C4-2B (cell line): ENCODE results near the gene C12orf42.

Experiments used
- H3K27ac ChIP-seq: fragments of 450-650 bp; 2 replicates; pipeline ENCODE4 v1.5.1; 2017
- ZFX ChIP-seq: fragments of 450-650 bp; IDR thresholded peaks from 2 replicates; pipeline ENCODE4 v1.6.1; 2017
- TF ChIP-seq, protein P1 (sequence below): fragments of 450-650 bp; conservative IDR thresholded peaks from 2 replicates; pipeline ENCODE4 v1.5.1; 2017; ENCODE audit warnings: mild to moderate bottlenecking

C12orf42 gene

DNA sequence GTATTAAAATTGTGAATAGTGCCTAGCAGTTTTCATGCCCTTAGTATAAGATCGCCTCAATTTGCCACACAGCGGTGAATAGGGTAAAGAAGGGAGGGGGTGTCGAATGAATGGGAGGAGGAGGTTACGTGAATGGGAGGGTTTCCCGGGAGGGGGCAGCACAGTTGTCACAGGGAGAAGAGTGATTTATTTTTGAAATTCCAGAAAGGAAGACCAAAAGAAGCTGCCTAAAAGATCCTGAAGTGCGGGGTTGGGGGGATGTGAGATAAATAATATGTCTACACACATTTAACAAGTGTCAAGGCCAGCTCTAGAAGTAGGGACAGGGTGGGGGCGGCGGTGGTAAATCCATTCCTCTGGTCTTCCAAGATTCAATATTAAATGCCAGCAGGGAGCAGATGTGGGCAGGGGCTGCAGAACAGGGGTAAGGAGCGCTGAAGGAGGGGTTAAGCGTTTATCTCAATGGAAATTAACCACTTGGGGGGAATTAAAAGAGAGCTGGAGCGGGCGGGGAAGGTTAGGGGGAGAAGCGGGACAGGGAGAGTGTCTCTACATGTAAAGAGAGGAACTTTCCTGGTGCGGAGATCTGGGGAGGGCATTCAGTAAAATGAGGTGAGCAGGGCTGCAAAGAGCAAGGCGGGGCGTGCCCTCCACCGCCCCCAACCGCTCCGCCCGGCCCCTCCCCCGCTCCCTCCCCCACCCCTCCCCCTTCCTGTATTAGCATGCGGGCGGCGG is 867 bp downstream of the C12orf42 start:
- no peak overlapping the region for H3K27ac ChIP-seq

DNA sequence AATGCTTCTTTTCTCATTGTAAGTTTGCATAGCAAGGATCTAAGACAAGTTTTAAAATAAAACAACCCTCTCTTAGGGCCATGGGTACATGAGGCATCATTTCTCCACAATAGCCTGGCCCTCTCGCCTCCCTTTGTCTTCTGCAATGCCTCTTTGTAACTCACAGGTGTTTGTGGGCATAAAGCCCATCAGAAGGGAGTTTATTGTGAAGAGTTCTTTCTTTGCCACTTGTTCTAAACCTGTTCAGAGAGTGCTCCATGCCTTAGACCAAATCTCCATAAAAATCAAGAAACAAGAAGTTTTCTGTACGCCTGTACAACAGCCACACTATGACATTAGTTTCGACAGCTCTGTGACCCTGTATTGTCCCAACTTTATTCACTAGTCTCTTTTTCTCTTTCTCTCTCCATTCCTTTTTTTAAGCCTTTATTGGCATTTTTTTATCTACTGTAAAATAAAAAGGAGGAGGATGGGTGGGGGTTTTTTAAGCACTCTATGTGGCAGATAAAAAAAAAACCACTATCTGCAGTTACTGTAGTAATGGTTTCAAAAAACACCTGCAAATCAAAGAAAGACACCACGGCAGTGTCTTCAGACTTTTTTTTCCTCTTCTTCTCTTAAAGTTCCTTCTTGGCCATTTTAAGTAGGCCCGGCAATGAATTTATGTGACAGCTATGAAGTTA is 1.6 kb downstream of the C12orf42 start:
- no peak for TF ChIP-seq ZFX
- TF ChIP-seq, protein P1, sequence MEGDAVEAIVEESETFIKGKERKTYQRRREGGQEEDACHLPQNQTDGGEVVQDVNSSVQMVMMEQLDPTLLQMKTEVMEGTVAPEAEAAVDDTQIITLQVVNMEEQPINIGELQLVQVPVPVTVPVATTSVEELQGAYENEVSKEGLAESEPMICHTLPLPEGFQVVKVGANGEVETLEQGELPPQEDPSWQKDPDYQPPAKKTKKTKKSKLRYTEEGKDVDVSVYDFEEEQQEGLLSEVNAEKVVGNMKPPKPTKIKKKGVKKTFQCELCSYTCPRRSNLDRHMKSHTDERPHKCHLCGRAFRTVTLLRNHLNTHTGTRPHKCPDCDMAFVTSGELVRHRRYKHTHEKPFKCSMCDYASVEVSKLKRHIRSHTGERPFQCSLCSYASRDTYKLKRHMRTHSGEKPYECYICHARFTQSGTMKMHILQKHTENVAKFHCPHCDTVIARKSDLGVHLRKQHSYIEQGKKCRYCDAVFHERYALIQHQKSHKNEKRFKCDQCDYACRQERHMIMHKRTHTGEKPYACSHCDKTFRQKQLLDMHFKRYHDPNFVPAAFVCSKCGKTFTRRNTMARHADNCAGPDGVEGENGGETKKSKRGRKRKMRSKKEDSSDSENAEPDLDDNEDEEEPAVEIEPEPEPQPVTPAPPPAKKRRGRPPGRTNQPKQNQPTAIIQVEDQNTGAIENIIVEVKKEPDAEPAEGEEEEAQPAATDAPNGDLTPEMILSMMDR: no peak
- no peak overlapping the region for H3K27ac ChIP-seq

More for the DNA sequence above, 867 bp downstream of the C12orf42 start:
- TF ChIP-seq, protein P1: no peak
- no peak for TF ChIP-seq ZFX

DNA sequence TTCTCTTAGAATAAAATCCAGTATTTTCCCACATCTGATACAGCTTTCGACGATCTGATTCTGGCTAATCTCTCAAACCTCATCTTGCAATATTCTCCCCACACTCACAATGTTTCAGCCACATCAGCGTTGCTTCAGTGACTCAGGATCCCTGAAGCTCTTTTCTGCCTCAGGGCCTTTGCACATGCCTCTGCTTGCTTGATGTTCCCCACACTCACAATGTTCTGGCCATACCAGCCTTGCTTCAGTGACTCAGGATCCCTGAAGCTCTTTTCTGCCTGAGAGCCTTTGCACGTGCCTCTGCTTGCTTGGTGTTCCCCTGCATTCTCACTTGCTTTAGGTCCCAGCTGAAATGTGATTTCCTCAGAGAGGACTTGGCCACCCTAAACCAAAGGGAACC is 2.6 kb downstream of the C12orf42 start:
- H3K27ac ChIP-seq: no peak overlapping the region
- TF ChIP-seq ZFX: no peak
- TF ChIP-seq, protein P1: no peak

DNA sequence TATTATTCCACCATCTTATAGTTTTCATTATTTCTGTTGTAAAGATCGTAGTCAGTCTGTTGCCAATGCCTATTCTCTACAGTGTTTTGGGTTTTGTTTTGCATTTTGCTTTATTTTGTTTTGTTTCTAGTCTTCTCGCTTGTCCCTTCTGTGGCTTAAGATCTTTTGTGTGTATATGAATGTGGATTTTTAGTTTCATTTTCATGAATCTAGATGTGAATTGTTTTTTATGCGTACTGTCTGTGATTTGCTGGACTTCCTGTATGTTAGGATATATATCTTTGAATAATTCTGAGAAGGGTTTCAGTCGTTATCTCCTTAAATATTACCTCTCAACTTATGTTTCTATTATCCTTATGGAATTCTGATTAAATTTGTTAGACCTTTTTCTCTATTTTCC is 13.4 kb downstream of the C12orf42 start:
- H3K27ac ChIP-seq: no peak overlapping the region
- TF ChIP-seq, protein P1: no peak
- TF ChIP-seq ZFX: no peak

DNA sequence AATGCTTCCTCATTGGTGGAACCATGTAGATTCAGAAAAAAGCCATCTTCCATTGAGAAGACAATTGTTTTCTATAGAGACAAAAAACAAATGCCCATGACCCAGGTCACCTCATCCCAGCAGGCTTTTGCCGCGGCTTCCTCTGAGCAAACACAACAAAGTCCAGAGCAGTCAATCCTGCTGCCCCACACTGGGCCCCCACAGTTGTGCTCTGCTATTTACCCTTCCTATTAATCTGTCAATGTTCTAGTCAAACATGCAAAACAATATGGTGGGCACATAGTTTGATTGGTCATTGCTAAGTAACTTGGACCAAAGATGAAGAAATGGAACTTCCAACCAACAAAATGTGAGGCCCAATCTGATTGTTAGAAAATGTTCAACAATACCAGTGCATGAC is 20.7 kb downstream of the C12orf42 start:
- H3K27ac ChIP-seq: no peak overlapping the region
- TF ChIP-seq, protein P1: no peak
- no peak for TF ChIP-seq ZFX

DNA sequence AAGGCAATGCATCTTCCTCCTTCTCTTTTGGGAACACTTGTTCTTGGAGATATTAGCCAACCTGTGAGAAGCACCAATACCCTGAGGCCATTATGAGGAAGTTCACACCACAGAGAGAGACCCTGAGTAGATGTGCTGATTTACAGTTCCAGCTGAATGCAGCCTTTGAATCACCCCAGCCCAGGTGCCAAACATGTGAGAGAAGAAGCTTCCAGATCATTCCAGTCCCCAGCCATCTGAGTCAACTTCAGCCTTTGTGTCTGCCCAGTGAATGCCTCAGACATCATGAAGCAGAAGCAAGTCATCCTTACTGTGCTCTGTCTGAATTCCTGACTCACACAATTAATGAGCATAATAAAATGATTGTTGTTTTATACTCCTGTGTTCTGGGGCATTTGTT is 25.1 kb downstream of the C12orf42 start:
- TF ChIP-seq, protein P1: no peak
- TF ChIP-seq ZFX: no peak
- no peak overlapping the region for H3K27ac ChIP-seq

DNA sequence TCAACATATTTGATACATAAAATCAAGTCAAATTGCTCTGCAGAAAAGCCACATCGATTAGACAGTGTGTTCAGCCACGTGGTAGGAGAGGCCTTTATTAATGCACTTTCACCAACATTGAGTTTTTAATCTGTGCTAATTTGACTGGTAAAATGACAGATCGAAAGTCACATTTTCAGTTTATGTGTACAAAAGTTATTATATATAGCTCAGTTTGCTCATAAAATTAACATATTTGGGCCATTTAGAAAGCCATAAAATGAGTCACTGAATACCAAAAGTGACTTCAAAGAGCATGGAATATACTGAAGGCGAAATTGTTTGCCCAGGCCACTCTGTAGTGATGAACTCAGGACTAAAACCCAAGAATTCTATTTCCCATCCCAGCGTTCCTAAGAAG is 26.0 kb downstream of the C12orf42 start:
- H3K27ac ChIP-seq: no peak overlapping the region
- TF ChIP-seq, protein P1: no peak
- TF ChIP-seq ZFX: no peak
